T-helper 2 cell treated with Interferon-gamma antibody and Interleukin-4, amounts not matched to agents 100 ng/mL and 5 ng/mL, for 36 hours (primary cell): ENCODE results near the gene KLRC3. TPM values are rescaled to one million over a fixed set of nuclear protein-coding genes. Genes with fewer than 3 reads are reported as not detected.

Source experiments
- intact Hi-C: fragments of 100-400 bp; cut with micrococcal nuclease; formaldehyde crosslinking; loops from one replicate; pipeline ENCODE4 v1.15.1; 2023
- total RNA-seq: library from RNA; stranded (reverse); gene quantifications from 2 replicates; pipeline ENCODE4 v1.2.3, GENCODE V29; 2022

The KLRC3 gene
- total RNA-seq, 1 donor from 2014 or later = not detected

DNA sequence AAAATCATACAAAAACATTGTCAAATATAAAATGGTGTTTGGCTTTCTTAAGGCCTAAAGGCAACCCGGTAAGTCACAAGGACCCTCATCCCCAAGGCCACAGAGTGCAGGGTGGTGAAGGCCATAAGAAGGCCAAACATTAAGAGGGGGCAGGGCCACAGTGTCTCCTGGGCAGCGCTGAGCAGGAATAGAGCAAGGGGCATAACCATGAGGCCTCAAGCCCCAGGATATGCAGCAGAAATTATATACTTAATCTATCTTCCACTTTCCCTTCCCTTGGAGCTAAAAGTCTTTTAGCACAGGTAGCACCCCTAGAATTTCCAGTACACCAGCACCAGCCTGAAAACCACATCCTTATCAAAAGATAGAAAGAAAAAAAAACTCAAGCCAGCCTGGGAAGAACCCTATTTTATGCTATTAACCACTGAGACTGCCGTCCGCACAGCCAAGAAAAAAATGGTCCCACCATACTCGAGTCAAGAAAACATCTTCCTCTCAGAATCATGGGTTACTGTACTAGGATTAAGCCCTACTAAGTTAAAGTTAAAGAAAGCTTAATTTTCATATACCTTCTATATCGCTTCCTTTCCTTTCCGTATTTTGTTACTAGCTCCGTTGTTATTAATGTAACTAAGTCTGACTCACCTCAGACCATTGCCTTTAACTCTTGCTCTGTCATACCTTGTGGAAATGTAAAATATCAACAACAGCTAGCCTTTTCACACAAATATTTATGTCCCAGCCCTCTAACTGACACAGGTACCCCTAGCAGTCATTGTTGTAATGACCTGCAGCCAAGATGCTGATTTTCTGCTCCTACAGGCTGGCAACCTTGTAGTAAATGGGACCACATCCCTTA is 50.6 kb downstream of the KLRC3 start:
- intact Hi-C loops = loop anchor here (5.0 kb wide), 1 partner anchor 243 kb away; the partner anchor contains the start of gene MAGOHB

- intact Hi-C loops = loop anchor here (5.0 kb wide), 1 partner anchor 244 kb away; the partner anchor contains the start of gene MAGOHB
These were observed 51.9 kb downstream of the KLRC3 start for GRCh38 chr12:10368206-10369171.

- intact Hi-C loops = loop anchor here (5.0 kb wide), 1 partner anchor 245 kb away; the partner anchor contains the start of gene MAGOHB
These were observed 52.7 kb downstream of the KLRC3 start for GRCh38 chr12:10367714-10368113.

- intact Hi-C loops = loop anchor here (5.0 kb wide), 1 partner anchor 245 kb away; the partner anchor contains the start of gene MAGOHB
These were observed 53.5 kb downstream of the KLRC3 start for GRCh38 chr12:10366875-10367274.

GRCh38 chr12:10365696-10366405 is 54.5 kb downstream of the KLRC3 start:
- intact Hi-C loops = loop anchor here (5.0 kb wide), 1 partner anchor 246 kb away; the partner anchor contains the start of gene MAGOHB

DNA sequence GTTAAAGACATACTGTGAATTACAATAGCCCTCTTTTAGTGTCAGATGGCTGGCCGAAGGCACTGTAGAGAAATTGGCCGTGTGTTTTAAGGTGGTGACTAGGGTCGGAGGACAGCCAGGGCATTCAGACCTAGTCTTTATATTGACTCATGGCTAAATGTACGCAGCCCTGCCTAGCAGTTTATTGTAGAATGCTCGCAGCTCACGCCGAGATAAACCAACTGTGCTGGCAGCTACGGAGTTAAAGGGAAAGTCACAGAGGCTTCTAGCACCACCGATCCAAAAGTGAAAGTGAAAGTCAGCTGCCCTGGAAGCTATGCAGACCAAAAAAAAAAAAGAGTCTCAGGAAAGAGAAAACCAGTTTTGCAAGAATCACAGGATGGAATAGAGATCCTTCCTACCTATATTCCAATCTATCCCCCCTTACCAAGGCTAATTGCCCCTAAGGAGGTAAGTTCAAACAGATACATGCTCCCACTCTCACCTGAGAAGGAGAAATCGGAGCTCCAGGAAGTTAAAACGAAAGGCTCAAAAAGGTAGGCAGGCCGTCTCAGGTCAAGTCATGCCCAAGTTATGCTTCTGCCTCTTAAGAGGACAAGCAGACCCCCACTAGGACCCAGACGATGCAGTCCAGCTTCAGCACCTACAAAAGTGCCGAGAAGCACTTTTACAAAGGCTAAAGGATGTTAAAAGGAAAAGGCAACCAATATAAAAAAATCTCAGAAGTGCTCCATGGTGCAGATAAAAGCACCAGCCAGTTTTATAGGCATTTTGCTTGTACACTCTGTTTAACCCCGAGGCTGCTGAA is 55.4 kb downstream of the KLRC3 start:
- intact Hi-C loops = loop anchor here (5.0 kb wide), 2 partner anchors 153 to 247 kb away; partner anchors contain the start of genes GABARAPL1 and MAGOHB

DNA sequence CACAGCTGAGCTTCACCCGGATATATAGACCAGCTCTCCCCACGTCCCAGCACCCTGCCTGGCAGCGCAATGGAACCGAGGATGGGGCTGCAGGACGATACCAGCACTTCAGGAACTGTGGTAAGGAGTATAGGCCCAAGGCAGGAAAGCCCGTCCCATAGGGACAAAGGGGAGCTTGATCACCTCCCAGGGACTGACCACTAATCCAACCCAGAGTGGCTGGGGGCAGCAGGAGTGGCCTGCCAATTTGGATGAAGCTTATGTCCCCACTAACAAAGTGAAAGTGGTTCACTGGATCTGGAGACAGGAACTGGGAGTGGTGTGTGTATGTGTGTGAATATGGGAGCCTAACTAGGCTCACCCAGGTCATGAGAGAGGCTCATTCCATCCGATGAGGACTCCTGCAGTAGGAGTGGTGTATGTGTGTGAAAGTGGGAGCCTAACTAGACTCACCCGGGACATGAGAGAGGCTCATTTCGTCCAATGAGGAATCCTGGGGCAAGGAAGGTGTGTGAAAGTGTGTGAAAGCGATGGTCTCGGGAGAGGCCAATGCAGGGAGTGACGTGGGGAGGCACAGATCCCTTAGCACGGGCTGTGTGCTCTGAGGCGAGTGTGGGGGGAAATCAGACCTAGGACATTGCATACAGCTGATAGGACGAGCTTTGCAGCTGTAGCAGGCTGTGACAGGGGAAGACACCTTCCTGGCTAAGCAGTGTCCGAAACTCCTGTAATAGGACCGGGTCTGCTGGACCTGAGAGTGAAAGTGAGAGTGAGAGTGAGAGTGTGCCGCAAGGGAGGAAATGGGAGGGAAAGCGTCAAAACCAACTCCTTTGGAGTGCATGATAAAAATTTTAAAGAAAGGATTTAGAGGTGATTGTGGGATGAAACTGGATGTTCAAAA is 56.2 kb downstream of the KLRC3 start:
- intact Hi-C loops = loop anchor here (5.0 kb wide), 1 partner anchor 152 kb away; the partner anchor contains the start of gene GABARAPL1

DNA sequence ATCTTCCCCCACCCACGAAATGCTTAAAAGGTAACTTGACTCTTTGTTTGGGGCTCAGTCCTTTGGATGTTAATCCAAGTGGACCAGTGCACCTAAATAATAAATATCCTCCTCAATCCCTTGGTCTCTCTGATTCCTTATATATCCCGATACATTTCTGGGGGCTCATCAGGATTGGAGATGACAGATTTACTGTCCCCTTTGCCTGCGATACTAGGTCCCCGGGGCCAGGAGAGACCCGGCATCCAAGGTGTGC is 56.8 kb downstream of the KLRC3 start:
- intact Hi-C loops = loop anchor here (5.0 kb wide), 1 partner anchor 151 kb away; the partner anchor contains the start of gene GABARAPL1

DNA sequence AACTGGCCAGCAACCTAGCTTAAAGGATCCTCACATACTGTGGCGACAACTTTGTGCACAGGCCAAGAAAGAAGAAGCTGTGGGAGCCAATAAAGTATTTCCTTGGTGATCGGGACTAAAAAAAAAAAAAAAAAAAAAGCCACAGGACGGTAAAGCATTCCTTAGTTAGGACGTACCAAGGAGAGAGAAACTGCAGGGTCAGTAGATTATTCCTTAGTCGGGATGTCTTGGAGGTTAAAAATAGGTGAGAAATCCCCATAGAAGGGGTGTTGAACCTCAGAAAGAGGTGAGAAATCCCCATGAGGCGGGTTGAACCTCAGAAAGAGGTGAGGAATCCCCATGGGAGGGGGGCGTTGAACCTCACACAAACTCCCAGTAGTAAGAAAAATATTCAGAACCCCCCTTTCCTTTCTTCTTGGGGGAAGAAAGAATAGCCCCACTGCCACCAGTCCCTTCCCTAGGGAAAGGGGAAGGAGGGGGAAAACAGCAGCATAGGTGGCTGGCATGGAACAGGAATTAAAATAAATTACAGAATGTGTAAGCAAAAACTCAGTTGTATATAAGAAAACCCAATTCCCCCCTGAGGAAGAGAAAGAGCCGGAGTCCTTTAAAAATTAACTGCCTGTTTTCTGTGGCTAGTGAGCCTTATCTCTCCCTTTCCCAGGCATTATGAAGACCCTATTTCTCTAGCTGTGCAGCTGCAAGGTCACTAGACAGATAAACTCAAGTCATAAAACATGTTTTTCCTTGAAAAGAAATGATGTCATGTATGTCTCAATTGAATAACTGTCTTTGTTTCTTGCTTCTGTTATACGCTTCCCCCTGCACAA is 57.4 kb downstream of the KLRC3 start:
- intact Hi-C loops = loop anchor here (5.0 kb wide), 1 partner anchor 151 kb away; the partner anchor contains the start of gene GABARAPL1

DNA sequence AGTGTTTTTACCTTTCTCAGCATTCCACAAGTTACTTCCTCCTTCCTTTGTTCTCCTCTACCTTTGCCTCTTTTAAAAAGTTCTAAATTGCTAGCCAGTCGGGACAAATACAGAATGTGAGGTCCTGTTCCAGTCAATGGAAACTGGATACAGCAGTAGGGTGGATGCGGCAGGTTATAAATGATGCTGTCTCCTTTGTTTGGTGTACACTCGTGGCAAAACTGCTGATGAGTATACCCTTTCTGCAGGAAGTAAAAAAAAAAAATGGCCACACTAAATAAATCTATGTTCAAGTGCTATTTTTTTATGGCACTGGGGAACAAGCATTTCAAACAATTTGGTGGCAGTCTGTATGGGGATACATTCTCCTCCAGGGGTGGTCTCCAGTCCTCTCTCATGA is 58.1 kb downstream of the KLRC3 start:
- intact Hi-C loops = loop anchor here (5.0 kb wide), 1 partner anchor 150 kb away; the partner anchor contains the start of gene GABARAPL1

Other genes starting within 250 kb of the KLRC3 start
- not detected in 2 replicates for gene OLR1, start 248.5 kb downstream of the KLRC3 start, total RNA-seq
- gene TMEM52B, start 241.6 kb downstream of the KLRC3 start, total RNA-seq = not detected in 2 replicates
- gene GABARAPL1, start 207.7 kb downstream of the KLRC3 start, total RNA-seq = 6.6 and 7.0 TPM in 2 replicates
- gene KLRD1, start 112.7 kb downstream of the KLRC3 start, total RNA-seq = 0.50 and 0.70 TPM in 2 replicates
- 0.23 and 0.43 TPM in 2 replicates for gene KLRK1, start 30.6 kb downstream of the KLRC3 start, total RNA-seq
- not detected in 2 replicates for gene KLRC4, start 10.8 kb downstream of the KLRC3 start, total RNA-seq
- gene KLRC2, start 15.4 kb upstream of the KLRC3 start, total RNA-seq = not detected in 2 replicates
- gene KLRC1, start 32.8 kb upstream of the KLRC3 start, total RNA-seq = not detected in 2 replicates
- 0.25 and 1.0 TPM in 2 replicates for gene EIF2S3B, start 85.3 kb upstream of the KLRC3 start, total RNA-seq
- 54.7 and 56.4 TPM in 2 replicates for gene MAGOHB, start 193.0 kb upstream of the KLRC3 start, total RNA-seq